SK-N-SH (cell line): ENCODE data around the gene SPINT1. TPM values are rescaled to one million over a fixed set of nuclear protein-coding genes. Genes with fewer than 3 reads are reported as not detected.

Experiments
- CTCF ChIA-PET: fragments of 300-600, 350-600 bp; formaldehyde crosslinking; extraction: SDS; loops from one replicate; lab custom pipeline; 2021; lab: Yijun Ruan, JAX
- POLR2A ChIA-PET: fragments of 350-600 bp; sonication (Branson Sonifier 250); formaldehyde crosslinking; extraction: SDS; loops from one replicate; lab custom pipeline; 2020; ENCODE audit warnings: antibody characterized with exemption, inconsistent platforms; lab: Yijun Ruan, JAX
- DNase-seq: peaks from one replicate; pipeline ENCODE4 v3.0.0; 2012
- H2AFZ ChIP-seq: fragments of 200-600 bp; sonication (generic); 2 replicates; pipeline ENCODE4 v1.8.1; 2016; ENCODE audit warnings: antibody characterized with exemption, mild to moderate bottlenecking, low read depth
- H3F3A ChIP-seq: fragments of 200-600 bp; sonication (generic); replicated peaks from 2 replicates; pipeline ENCODE3; 2016; ENCODE audit warnings: antibody characterized with exemption, mild to moderate bottlenecking; ENCODE audit not compliant: insufficient read depth
- H3K27ac ChIP-seq, 2 experiments: fragments of 200-500 bp in 1 of 2; fragments of 200-600 bp in 1 of 2; sonication (Bioruptor generic) in 1 of 2; sonication (generic), shearing (Covaris generic) in 1 of 2; 2 replicates each; pipeline versions ENCODE4 v1.5.1 to v1.6.1; 2014 to 2016; ENCODE audit warnings: low read depth in 2 of 2, inconsistent platforms in 1 of 2, low read length in 1 of 2, mild to moderate bottlenecking in 1 of 2, mixed read lengths in 1 of 2
- H3K27me3 ChIP-seq: fragments of 200-600 bp; sonication (generic), shearing (Covaris generic); 2 replicates; pipeline ENCODE4 v1.6.1; 2016; ENCODE audit warnings: mixed run types; ENCODE audit not compliant: insufficient read depth
- H3K36me3 ChIP-seq, 2 experiments: fragments of 200-500 bp in 1 of 2; fragments of 200-600 bp in 1 of 2; sonication (Bioruptor generic) in 1 of 2; sonication (generic) in 1 of 2; replicated peaks in 1 of 2; 2 replicates each; pipeline versions ENCODE3 to v1.5.1; 2014 to 2016; ENCODE audit warnings: low read length in 1 of 2, mild to moderate bottlenecking in 1 of 2; ENCODE audit not compliant: insufficient read depth in 2 of 2, control insufficient read depth in 1 of 2
- H3K4me1 ChIP-seq, 2 experiments: fragments of 200-500 bp in 1 of 2; fragments of 200-600 bp in 1 of 2; sonication (Bioruptor generic) in 1 of 2; sonication (generic), shearing (Covaris generic) in 1 of 2; 2 replicates each; pipeline versions ENCODE4 v1.5.1 to v1.6.1; 2014 to 2016; ENCODE audit warnings: low read depth in 1 of 2, low read length in 1 of 2, mixed run types in 1 of 2; ENCODE audit not compliant: insufficient read depth in 2 of 2, control insufficient read depth in 1 of 2
- H3K4me2 ChIP-seq: fragments of 200-600 bp; sonication (generic), shearing (Covaris generic); 2 replicates; pipeline ENCODE4 v1.6.1; 2017; ENCODE audit warnings: mixed run types
- H3K4me3 ChIP-seq, 2 experiments: fragments of 200-500 bp in 1 of 2; fragments of 200-600 bp in 1 of 2; sonication (Bioruptor generic) in 1 of 2; sonication (generic), shearing (Covaris generic) in 1 of 2; 2 replicates each; pipeline versions ENCODE4 v1.5.1 to v1.8.1; 2014 to 2016; ENCODE audit warnings: low read depth in 2 of 2, inconsistent platforms in 1 of 2, low read length in 1 of 2, mild to moderate bottlenecking in 1 of 2, mixed read lengths in 1 of 2, moderate library complexity in 1 of 2
- H3K79me2 ChIP-seq: fragments of 200-600 bp; sonication (generic); 2 replicates; pipeline ENCODE4 v1.8.1; 2017; ENCODE audit warnings: mild to moderate bottlenecking; ENCODE audit not compliant: insufficient read depth
- H3K9ac ChIP-seq: fragments of 200-600 bp; sonication (generic); 2 replicates; pipeline ENCODE4 v1.6.1; 2017; ENCODE audit warnings: mixed run types
- H3K9me2 ChIP-seq: fragments of 200-600 bp; sonication (generic); 2 replicates; pipeline ENCODE4 v1.6.1; 2017; ENCODE audit warnings: mixed run types
- H3K9me3 ChIP-seq: fragments of 200-600 bp; sonication (generic); 2 replicates; pipeline ENCODE4 v1.6.1; 2017; ENCODE audit warnings: mixed run types, mild to moderate bottlenecking, moderate library complexity
- H4K20me1 ChIP-seq: fragments of 200-600 bp; sonication (generic); 2 replicates; pipeline ENCODE4 v1.6.1; 2017; ENCODE audit warnings: mild to moderate bottlenecking, mixed run types; ENCODE audit not compliant: insufficient read depth
- CHD2 ChIP-seq: fragments of 150-350 bp; IDR thresholded peaks from 2 replicates; pipeline ENCODE4 v1.6.1; 2018; ENCODE audit warnings: low read length; ENCODE audit not compliant: partially characterized antibody
- ELF1 ChIP-seq: IDR thresholded peaks from 2 replicates; pipeline ENCODE4 v1.4.0; 2012
- EP300 ChIP-seq, 2 experiments: IDR thresholded peaks; 2 replicates each; pipeline versions ENCODE4 v1.4.0 to v1.6.1; 2012; ENCODE audit warnings: borderline replicate concordance in 1 of 2, low read depth in 1 of 2, low read length in 1 of 2
- MXI1 ChIP-seq: IDR thresholded peaks from 2 replicates; pipeline ENCODE4 v1.6.1; 2012; ENCODE audit warnings: mild to moderate bottlenecking, low read depth, low read length, improper control_type of control experiment
- NRF1 ChIP-seq: IDR thresholded peaks from 2 replicates; pipeline ENCODE4 v1.6.1; 2012; ENCODE audit warnings: low read depth, mild to moderate bottlenecking, low read length
- POLR2AphosphoS5 ChIP-seq: IDR thresholded peaks from 2 replicates; pipeline ENCODE4 v1.6.1; 2012; ENCODE audit warnings: low read depth, low read length
- RAD21 ChIP-seq: IDR thresholded peaks from 2 replicates; pipeline ENCODE4 v1.6.1; 2012; ENCODE audit warnings: mild to moderate bottlenecking, low read length
- RCOR1 ChIP-seq: fragments of 150-350 bp; IDR thresholded peaks from 2 replicates; pipeline ENCODE4 v1.6.1; 2017; ENCODE audit warnings: antibody characterized with exemption, low read length
- RFX5 ChIP-seq: IDR thresholded peaks from 2 replicates; pipeline ENCODE4 v1.6.1; 2012; ENCODE audit warnings: mild to moderate bottlenecking, improper control_type of control experiment, low read length
- SIN3A ChIP-seq: IDR thresholded peaks from 2 replicates; pipeline ENCODE4 v1.6.1; 2012; ENCODE audit warnings: low read depth, mild to moderate bottlenecking, low read length, moderate library complexity, borderline replicate concordance
- SMC3 ChIP-seq: IDR thresholded peaks from 2 replicates; pipeline ENCODE4 v1.6.1; 2012; ENCODE audit warnings: low read depth, low read length, improper control_type of control experiment
- YY1 ChIP-seq: IDR thresholded peaks from 2 replicates; pipeline ENCODE4 v1.4.0; 2012; ENCODE audit warnings: low read depth, mild to moderate bottlenecking
- WGBS: methylation state at CpG from one replicate; pipeline ENCODE4 v1.1.6; 2017; ENCODE audit warnings: low lambda C conversion rate; 5-methylcytosine and 5-hydroxymethylcytosine counted together
- polyA plus RNA-seq, 3 experiments: library from polyadenylated mRNA; depleted of rRNA; stranded (reverse); fragments of >200 nt; gene quantifications; 2 replicates each; pipeline ENCODE4 v1.2.3, GENCODE V29; 2012
- TF ChIP-seq, protein P1 (sequence below): fragments of 200-600 bp; sonication (generic); IDR thresholded peaks from 2 replicates; pipeline ENCODE4 v1.6.1; 2017; ENCODE audit warnings: antibody characterized with exemption, mild to moderate bottlenecking, moderate library complexity
- TF ChIP-seq, protein P2 (sequence below): IDR thresholded peaks from 2 replicates; pipeline ENCODE4 v1.4.0; 2012; ENCODE audit warnings: low read depth, borderline replicate concordance
- TF ChIP-seq, protein P3 (sequence below): IDR thresholded peaks from 2 replicates; pipeline ENCODE4 v1.4.0; 2012; ENCODE audit warnings: low read depth
- TF ChIP-seq, protein P4 (sequence below): IDR thresholded peaks from 2 replicates; pipeline ENCODE4 v1.4.0; 2012; ENCODE audit warnings: low read depth, borderline replicate concordance

Gene SPINT1
- polyA plus RNA-seq, 1 of the 3 experiments (the other 2 are of a cell fraction) = 2.0 TPM

DNA sequence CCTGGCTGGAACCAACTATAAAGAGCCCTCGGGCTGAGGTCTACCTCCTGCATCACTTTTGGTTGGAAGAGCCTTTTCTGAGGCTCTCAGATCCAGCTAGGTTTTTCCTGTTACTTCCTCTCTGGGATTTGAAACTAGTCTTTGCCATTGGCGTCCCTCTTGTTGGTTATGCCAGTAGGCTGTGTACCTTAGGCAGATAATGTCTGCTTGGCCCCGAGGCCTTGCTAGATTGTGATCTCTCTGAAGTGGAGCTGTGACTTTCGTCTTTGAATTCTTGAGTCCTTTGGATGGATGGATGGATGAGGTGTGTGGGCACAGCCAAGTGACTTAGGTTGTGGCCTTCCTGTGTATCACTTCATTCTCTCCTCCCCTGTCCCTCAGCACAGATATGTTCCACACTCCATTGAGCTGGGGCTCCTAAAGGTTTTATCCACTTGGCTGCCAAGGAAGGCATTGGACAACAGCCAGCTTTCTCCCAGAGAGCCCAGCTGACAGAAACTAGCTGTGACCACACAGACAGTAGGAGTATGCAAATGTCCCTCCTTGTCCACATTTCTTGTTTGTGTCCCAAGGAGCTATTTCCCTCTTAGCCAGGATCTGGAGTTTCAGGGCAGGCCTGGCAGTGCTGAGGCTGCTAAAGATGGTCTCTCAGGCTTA, 28.7 kb upstream of the SPINT1 start:
- Histone ChIP-seq H3K27me3 (no peaks in the 10 kb centered on the region), H3K27ac (0 out of 4 replicates have a peak overlapping the region, but pooled peaks of 1 of the 2 experiments have one; percentile 13), H3K9ac (no peak overlapping the region), H3K9me2 (no peaks in the 10 kb centered on the region), H2AFZ (no peak overlapping the region), H3F3A (no peaks in the 10 kb centered on the region), H3K9me3 (no peaks in the 10 kb centered on the region), H3K79me2 (no peaks in the 10 kb centered on the region), H3K4me1 (peaks cover 0 to 5% of the 10 kb centered on the region in 2 experiments; a peak in 1 of 4 replicates), H3K36me3 (peaks cover 10 to 34% of the 10 kb centered on the region in 2 experiments), H3K4me2 (no peak overlapping the region), H3K4me3 (no peak overlapping the region), H4K20me1 (no peaks in the 10 kb centered on the region)
- TF ChIP-seq SMC3 (no peak), RAD21 (no peak), CHD2 (no peak)
- TF ChIP-seq, protein P1, sequence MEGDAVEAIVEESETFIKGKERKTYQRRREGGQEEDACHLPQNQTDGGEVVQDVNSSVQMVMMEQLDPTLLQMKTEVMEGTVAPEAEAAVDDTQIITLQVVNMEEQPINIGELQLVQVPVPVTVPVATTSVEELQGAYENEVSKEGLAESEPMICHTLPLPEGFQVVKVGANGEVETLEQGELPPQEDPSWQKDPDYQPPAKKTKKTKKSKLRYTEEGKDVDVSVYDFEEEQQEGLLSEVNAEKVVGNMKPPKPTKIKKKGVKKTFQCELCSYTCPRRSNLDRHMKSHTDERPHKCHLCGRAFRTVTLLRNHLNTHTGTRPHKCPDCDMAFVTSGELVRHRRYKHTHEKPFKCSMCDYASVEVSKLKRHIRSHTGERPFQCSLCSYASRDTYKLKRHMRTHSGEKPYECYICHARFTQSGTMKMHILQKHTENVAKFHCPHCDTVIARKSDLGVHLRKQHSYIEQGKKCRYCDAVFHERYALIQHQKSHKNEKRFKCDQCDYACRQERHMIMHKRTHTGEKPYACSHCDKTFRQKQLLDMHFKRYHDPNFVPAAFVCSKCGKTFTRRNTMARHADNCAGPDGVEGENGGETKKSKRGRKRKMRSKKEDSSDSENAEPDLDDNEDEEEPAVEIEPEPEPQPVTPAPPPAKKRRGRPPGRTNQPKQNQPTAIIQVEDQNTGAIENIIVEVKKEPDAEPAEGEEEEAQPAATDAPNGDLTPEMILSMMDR = no peak
- TF ChIP-seq, protein P2, sequence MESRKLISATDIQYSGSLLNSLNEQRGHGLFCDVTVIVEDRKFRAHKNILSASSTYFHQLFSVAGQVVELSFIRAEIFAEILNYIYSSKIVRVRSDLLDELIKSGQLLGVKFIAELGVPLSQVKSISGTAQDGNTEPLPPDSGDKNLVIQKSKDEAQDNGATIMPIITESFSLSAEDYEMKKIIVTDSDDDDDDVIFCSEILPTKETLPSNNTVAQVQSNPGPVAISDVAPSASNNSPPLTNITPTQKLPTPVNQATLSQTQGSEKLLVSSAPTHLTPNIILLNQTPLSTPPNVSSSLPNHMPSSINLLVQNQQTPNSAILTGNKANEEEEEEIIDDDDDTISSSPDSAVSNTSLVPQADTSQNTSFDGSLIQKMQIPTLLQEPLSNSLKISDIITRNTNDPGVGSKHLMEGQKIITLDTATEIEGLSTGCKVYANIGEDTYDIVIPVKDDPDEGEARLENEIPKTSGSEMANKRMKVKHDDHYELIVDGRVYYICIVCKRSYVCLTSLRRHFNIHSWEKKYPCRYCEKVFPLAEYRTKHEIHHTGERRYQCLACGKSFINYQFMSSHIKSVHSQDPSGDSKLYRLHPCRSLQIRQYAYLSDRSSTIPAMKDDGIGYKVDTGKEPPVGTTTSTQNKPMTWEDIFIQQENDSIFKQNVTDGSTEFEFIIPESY = no peak
- WGBS = 91% methylated on average over 4 of the region's 4 CpGs
- ChIA-PET POLR2A (no interaction called here), CTCF (interaction anchor here (1.2 to 2.9 kb wide), 5 partner anchors 42 to 79 kb away, joined by 3 to 10 read pairs (median 6); partner anchors contain the start of gene VPS18)
- no peak for DNase-seq

DNA sequence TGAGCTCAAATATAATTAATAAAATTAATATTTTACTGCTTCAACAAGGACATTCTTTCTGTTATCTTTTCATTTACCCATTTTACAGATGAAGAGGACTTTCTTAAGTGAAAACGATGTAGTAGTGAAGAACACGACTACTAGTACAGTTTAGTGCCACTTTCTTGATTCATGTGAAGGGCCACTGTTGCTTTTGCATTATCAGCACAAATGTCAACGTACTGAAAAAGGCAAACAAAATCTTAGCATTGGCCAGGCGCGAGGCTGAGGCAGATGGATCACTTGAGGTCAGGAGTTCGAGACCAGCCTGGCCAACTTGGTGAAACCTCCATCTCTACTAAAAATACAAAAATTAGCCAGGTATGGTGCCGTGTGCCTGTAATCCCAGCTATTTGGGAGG, 24.8 kb upstream of the SPINT1 start:
- ChIA-PET CTCF (interaction anchor here (0.9 to 1.9 kb wide), 2 partner anchors 36 to 40 kb away, joined by 3 to 6 read pairs; no protein-coding TSS in a partner anchor), POLR2A (no interaction called here)
- Histone ChIP-seq H3K4me2 (no peak overlapping the region), H2AFZ (no peak overlapping the region), H3K9me3 (no peaks in the 10 kb centered on the region), H3K27ac (no peak overlapping the region), H3K36me3 (peaks cover 0 to 3% of the 10 kb centered on the region in 2 experiments), H3K4me3 (no peak overlapping the region), H4K20me1 (no peaks in the 10 kb centered on the region), H3K79me2 (no peaks in the 10 kb centered on the region), H3K9me2 (no peaks in the 10 kb centered on the region), H3K4me1 (peaks cover 0 to 5% of the 10 kb centered on the region in 2 experiments; a peak in 1 of 4 replicates), H3F3A (no peaks in the 10 kb centered on the region), H3K9ac (no peak overlapping the region), H3K27me3 (no peaks in the 10 kb centered on the region)
- TF ChIP-seq, protein P3, sequence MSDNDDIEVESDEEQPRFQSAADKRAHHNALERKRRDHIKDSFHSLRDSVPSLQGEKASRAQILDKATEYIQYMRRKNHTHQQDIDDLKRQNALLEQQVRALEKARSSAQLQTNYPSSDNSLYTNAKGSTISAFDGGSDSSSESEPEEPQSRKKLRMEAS = no peak
- TF ChIP-seq, protein P4, sequence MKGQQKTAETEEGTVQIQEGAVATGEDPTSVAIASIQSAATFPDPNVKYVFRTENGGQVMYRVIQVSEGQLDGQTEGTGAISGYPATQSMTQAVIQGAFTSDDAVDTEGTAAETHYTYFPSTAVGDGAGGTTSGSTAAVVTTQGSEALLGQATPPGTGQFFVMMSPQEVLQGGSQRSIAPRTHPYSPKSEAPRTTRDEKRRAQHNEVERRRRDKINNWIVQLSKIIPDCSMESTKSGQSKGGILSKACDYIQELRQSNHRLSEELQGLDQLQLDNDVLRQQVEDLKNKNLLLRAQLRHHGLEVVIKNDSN = no peak
- TF ChIP-seq EP300 (IDR thresholded peaks at IDR 0.05; ENCODE audit: borderline replicate concordance in 1 of 2, low read depth in 1 of 2, low read length in 1 of 2) (no peak), YY1 (no peak), RCOR1 (no peak), POLR2AphosphoS5 (no peak), MXI1 (no peak), RFX5 (no peak), NRF1 (no peak), SIN3A (no peak), ELF1 (no peak)
- TF ChIP-seq, protein P1 = no peak
- no peak for DNase-seq
- WGBS = 48% methylated on average over 7 of the region's 7 CpGs
